Stimulated activated CD8-positive, alpha-beta memory T cell treated with anti-CD3 and anti-CD28 coated beads, Interleukin-15, amount 100 ng/mL, for 48 hours (primary cell): ENCODE measurements around the gene SNAPC3.

Source experiments
- DNase-seq, 2 donors: peaks; one replicate each; pipeline ENCODE4 v3.0.0-alpha.2; 2020; ENCODE audit warnings: low read depth in 2 of 2

Gene SNAPC3

GRCh38 chr9:15492485-15493150 is 69.9 kb downstream of the SNAPC3 start:
- no peak for DNase-seq

DNA sequence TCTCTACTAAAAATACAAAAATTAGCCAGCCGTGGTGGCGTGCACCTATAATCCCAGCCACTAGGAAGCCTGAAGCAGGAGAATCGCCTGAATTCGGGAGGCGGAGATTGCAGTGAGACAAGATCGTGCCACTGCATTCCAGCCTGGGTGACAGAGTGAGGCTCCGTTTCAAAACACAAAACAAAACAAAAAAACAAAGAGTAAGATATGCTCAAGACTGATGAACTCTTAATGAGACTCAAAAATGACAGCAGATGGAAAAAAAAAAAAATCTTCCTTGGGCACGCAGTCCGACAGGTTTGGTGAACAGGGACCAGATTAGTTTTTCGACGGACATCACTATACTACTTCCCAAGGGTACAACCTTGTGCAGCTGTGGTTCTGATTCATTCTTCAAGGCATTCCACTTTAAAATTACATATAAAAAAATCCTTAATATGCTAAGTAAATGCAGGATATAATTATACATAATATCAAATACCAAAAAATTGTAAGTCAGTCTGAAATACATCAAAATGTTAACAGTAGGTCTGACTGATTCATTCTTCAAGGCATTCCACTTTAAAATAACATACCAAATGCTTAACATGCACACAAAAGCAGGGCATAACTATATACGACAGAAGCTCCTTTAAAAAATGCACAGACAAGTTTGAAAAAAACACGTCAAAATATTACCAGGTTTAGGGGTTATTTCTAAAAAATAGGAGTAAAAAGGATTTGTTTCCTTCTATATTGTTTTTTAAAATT is 75.7 kb downstream of the SNAPC3 start:
- DNase-seq, result no peak

DNA sequence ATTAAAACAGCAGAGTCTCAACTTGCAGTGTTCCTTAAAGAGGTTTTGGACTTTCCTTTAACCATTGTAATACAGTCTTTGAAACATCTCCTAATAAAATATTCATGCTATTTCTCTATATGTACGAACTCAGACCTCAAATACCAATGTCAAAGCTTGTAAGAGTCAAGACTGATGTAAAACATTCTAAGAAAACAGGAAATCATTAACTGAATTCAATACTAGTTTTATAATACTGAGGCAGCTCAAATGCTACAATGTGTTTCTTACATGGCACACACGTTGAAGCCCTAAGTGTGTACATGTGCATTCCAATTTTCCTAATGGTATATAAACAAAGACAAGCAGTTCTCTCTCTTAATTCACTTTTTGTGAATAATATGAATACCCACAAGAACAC is 76.5 kb downstream of the SNAPC3 start:
- no peak for DNase-seq

GRCh38 chr9:15501179-15501578 is 78.5 kb downstream of the SNAPC3 start:
- DNase-seq, result no peak

DNA sequence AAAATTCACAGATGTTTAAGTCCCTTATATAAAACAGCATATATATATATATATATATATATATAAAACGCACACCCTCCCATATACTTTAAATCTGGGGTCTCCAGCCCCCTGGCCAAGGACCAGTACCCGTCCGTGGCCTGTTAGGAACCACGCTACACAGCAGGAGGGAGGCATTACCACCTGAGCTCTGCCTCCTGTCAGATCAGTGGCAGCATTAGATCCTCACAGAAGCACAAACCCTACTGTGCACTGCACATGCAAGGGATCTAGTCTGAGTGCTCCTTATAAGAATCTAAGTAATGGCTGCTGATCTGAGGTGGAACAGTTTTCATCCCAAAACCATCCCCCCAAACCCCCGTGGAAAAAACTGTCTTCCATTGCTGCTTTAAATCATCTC is 79.1 kb downstream of the SNAPC3 start:
- DNase-seq, result no peak

DNA sequence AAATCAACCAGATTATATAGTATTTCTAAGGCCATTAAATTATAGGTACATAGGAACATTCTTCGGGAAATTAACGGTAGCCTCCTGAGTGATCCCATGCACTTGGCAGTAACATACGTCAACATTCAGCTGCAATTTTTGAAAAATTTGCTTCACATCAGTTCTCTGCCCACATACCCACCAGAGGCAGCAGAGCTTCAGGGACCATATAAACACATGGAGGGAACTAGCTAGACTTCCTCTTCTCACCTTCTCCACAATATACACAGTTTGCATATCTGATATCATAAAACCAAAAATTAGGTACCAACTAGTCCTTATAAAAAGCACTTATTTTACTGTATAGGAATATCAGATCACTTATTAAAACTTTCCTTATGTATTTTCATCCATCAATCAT is 83.2 kb downstream of the SNAPC3 start:
- no peak for DNase-seq

DNA sequence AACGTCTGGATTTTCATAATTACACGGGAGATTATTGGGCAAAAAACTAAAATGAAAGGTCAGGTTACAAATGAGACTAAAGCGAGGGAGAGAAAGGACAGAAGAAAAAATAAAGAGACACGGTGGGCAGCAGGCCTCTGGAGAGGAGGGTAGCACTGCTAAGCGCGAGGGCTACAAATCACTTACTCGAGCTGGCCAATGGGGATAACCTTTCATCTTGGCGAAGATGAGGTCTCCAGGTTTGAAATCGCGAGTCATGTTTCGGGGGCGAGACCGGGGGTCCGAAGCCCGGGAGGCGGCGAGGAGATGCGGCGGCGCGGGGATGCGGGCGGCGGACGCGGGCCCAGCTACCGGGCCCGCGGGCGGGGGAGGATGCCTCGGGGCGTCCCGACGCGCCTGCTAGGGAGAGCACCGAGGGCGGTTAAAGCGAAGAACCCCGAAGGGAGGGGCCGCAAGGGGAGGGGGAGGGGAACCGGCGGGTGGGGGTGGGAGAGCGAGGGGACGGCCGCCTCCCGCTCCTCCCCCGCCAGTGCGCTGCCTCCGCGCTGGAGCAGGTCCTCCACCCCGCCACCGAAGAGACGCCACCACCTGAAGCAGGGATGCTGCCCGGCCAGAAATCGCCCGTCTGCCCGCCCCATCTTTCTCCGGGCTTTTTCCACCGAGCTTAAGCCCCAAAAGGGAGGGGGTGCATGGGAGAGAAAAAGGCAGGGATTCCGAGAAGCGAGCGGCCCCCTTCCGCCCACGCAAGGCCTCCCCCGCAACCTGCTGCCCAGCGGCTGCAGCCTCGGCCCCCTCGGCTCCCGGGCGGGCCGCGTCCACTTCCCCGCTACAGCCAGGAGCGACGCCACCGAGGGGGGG is 87.5 kb downstream of the SNAPC3 start:
- DNase-seq, result peak; percentile 43 to 51

DNA sequence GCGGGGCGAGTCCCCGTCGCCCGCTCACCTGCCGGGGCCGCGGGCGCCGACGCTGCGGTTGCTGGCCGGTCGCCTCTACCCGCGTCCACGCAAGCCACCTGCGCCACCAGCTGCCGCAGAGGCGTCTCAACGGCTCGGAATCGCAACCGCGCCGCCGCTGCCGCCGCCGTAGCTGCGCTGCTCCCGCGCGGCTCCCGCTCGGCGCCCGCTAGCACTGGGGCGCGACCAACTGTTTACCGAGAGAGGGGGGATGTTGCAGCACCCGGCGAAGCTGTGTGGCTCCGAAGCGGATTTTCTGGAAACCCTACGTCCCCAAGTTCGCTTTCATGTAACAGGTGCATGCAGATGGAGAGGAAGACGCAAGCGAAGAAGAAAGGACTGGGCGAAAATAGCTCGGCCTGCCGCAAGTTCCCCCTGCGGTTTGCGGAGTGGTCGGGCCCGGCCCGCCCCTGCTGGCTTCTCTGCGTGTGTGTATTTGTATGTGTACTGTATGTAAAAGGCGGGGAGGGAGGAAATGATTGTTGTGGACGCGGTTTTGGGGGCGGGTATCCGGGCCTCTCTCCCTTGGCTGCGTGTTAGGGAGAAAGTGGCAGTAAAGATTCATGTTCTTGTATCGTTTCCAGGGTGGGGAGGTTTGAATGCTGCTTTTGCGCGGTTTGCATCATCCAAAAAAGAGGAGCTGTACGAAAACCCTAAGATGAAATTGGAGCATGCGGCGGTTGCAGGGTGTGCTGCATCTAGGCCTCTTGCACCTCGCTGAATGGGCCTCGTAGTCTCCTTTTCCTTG is 88.3 kb downstream of the SNAPC3 start, which contains the start of gene PSIP1:
Gene PSIP1 (minus strand): TSS at position 182 of the 787 bp plus-strand sequence. CDS start 782 bp downstream, outside the sequence.
- DNase-seq, result peak; percentile 73 to 77
